ENCODE measurements around the gene ZNF534. TPM values are rescaled to one million over a fixed set of nuclear protein-coding genes. Genes with fewer than 3 reads are reported as not detected.
"Not testable (repeated sequence)": the region's sequence is repeated elsewhere in the genome, so short reads cannot be mapped to it uniquely, and the experiment has no call there.

ZNF534 gene
- total RNA-seq, 2 experiments from 2014 or later = not detected

- DNase-seq (no peak), ATAC-seq (no peak)
- Mint-ChIP-seq H3K27ac (no peak overlapping the region), H3K4me1 (no peaks in the 10 kb centered on the region), H3K27me3 (no peaks in the 10 kb centered on the region), H3K9me3 (ENCODE audit: low read depth) (peaks cover 65% of the 10 kb centered on the region), H3K36me3 (peaks cover 32% of the 10 kb centered on the region), H3K4me3 (no peak overlapping the region)
- CTCF ChIA-PET = no interaction called here
Measured at GRCh38 chr19:52474351-52475127, 45.6 kb downstream of the ZNF534 start.

- DNase-seq, CTCF ChIA-PET, H3K27ac Mint-ChIP-seq, H3K4me3 Mint-ChIP-seq, H3K27me3 Mint-ChIP-seq, H3K36me3 Mint-ChIP-seq, H3K4me1 Mint-ChIP-seq, ATAC-seq: not testable (repeated sequence)
- peaks cover 20% of the 10 kb centered on the region for H3K9me3 Mint-ChIP-seq (ENCODE audit: low read depth)
Measured at GRCh38 chr19:52484111-52484743, 55.3 kb downstream of the ZNF534 start.

GRCh38 chr19:52485064-52485463 lies 56.1 kb downstream of the ZNF534 start:
- H3K4me1 Mint-ChIP-seq, H3K27me3 Mint-ChIP-seq, H3K27ac Mint-ChIP-seq, H3K4me3 Mint-ChIP-seq, CTCF ChIA-PET, ATAC-seq, DNase-seq, H3K36me3 Mint-ChIP-seq: not testable (repeated sequence)
- H3K9me3 Mint-ChIP-seq (ENCODE audit: low read depth) = peaks cover 18% of the 10 kb centered on the region

GRCh38 chr19:52485561-52486240 lies 56.8 kb downstream of the ZNF534 start:
- H3K36me3 Mint-ChIP-seq, DNase-seq, CTCF ChIA-PET, ATAC-seq, H3K27me3 Mint-ChIP-seq, H3K4me3 Mint-ChIP-seq, H3K4me1 Mint-ChIP-seq, H3K27ac Mint-ChIP-seq: not testable (repeated sequence)
- H3K9me3 Mint-ChIP-seq (ENCODE audit: low read depth) = peaks cover 15% of the 10 kb centered on the region

- H3K9me3 Mint-ChIP-seq (ENCODE audit: low read depth) = peaks cover 19% of the 10 kb centered on the region
- CTCF ChIA-PET = no interaction called here
- H3K36me3 Mint-ChIP-seq = peaks cover 8% of the 10 kb centered on the region
- no peak overlapping the region for H3K4me3 Mint-ChIP-seq
- H3K4me1 Mint-ChIP-seq = peaks cover 2% of the 10 kb centered on the region
- H3K27me3 Mint-ChIP-seq = no peaks in the 10 kb centered on the region
- H3K27ac Mint-ChIP-seq = no peak overlapping the region
- no peak for ATAC-seq
- peak; percentile 43 for DNase-seq
Measured at GRCh38 chr19:52492201-52492993, 63.4 kb downstream of the ZNF534 start.

- Mint-ChIP-seq H3K36me3 (peaks cover 8% of the 10 kb centered on the region), H3K27ac (no peak overlapping the region), H3K4me3 (no peak overlapping the region), H3K9me3 (ENCODE audit: low read depth) (peaks cover 20% of the 10 kb centered on the region), H3K4me1 (peaks cover 2% of the 10 kb centered on the region), H3K27me3 (no peaks in the 10 kb centered on the region)
- CTCF ChIA-PET = no interaction called here
- ATAC-seq (peak; percentile 42), DNase-seq (no peak)
Measured at GRCh38 chr19:52492994-52493470, 64.1 kb downstream of the ZNF534 start.

- H3K27me3 Mint-ChIP-seq = no peaks in the 10 kb centered on the region
- H3K4me1 Mint-ChIP-seq = peaks cover 2% of the 10 kb centered on the region
- CTCF ChIA-PET = no interaction called here
- H3K9me3 Mint-ChIP-seq (ENCODE audit: low read depth) = peaks cover 23% of the 10 kb centered on the region
- no peak overlapping the region for H3K4me3 Mint-ChIP-seq
- DNase-seq (no peak), ATAC-seq (no peak)
- H3K36me3 Mint-ChIP-seq = peaks cover 10% of the 10 kb centered on the region
- H3K27ac Mint-ChIP-seq = no peak overlapping the region
Measured at GRCh38 chr19:52494518-52494917, 65.6 kb downstream of the ZNF534 start.

GRCh38 chr19:52498571-52498970 lies 69.6 kb downstream of the ZNF534 start:
- CTCF ChIA-PET = interaction anchor here (0.6 to 1.1 kb wide), 2 partner anchors 10 to 190 kb away, joined by 4 read pairs; no protein-coding TSS in a partner anchor
- peaks cover 16% of the 10 kb centered on the region for H3K9me3 Mint-ChIP-seq (ENCODE audit: low read depth)
- ATAC-seq (no peak), DNase-seq (no peak)
- no peaks in the 10 kb centered on the region for H3K27me3 Mint-ChIP-seq
- no peak overlapping the region for H3K4me3 Mint-ChIP-seq
- H3K4me1 Mint-ChIP-seq = no peaks in the 10 kb centered on the region
- no peak overlapping the region for H3K27ac Mint-ChIP-seq
- peaks cover 7% of the 10 kb centered on the region for H3K36me3 Mint-ChIP-seq

GRCh38 chr19:52500474-52500873 lies 71.5 kb downstream of the ZNF534 start:
- H3K4me3 Mint-ChIP-seq, H3K27ac Mint-ChIP-seq, H3K27me3 Mint-ChIP-seq, H3K36me3 Mint-ChIP-seq, H3K4me1 Mint-ChIP-seq, CTCF ChIA-PET, DNase-seq, ATAC-seq: not testable (repeated sequence)
- peaks cover 20% of the 10 kb centered on the region for H3K9me3 Mint-ChIP-seq (ENCODE audit: low read depth)

GRCh38 chr19:52500991-52501390 lies 72.0 kb downstream of the ZNF534 start:
- H3K27me3 Mint-ChIP-seq, H3K4me1 Mint-ChIP-seq, H3K4me3 Mint-ChIP-seq: not testable (repeated sequence)

More at GRCh38 chr19:52500991-52501390, 72.0 kb downstream of the ZNF534 start:
- DNase-seq, H3K36me3 Mint-ChIP-seq, ATAC-seq, CTCF ChIA-PET, H3K27ac Mint-ChIP-seq: not testable (repeated sequence)
- peaks cover 20% of the 10 kb centered on the region for H3K9me3 Mint-ChIP-seq (ENCODE audit: low read depth)

Other genes starting within 250 kb of the ZNF534 start
- gene PPP2R1A, start 239.1 kb upstream of the ZNF534 start, total RNA-seq = 100 to 1,000 TPM; 168 to 207 TPM
- gene ZNF766, start 159.6 kb upstream of the ZNF534 start, total RNA-seq = 10 to 100 TPM; 20.6 to 25.8 TPM
- 10 to 100 TPM; 10.6 to 14.3 TPM for gene ZNF480, start 132.0 kb upstream of the ZNF534 start, total RNA-seq
- gene ZNF610, start 92.9 kb upstream of the ZNF534 start, total RNA-seq = 1 to 10 TPM; 1.4 to 2.0 TPM
- gene ZNF880, start 59.2 kb upstream of the ZNF534 start, total RNA-seq = 10 to 100 TPM; 11.9 to 18.8 TPM
- gene ZNF528, start 31.3 kb upstream of the ZNF534 start, total RNA-seq = 10 to 100 TPM; 11.7 to 15.0 TPM
- 1 to 10 TPM; 1.8 to 1.9 TPM for gene ZNF578, start 24.4 kb downstream of the ZNF534 start, total RNA-seq
- 10 to 100 TPM; 33.9 to 45.1 TPM for gene ZNF808, start 98.5 kb downstream of the ZNF534 start, total RNA-seq
- gene ZNF701, start 141.1 kb downstream of the ZNF534 start, total RNA-seq = 10 to 100 TPM; 20.4 to 30.6 TPM
- gene ZNF83, start 209.2 kb downstream of the ZNF534 start, total RNA-seq = 10 to 100 TPM; 32.0 to 64.2 TPM